NCI-H1930 (cell line): ENCODE data around the gene OR56A4.
"Not testable (repeated sequence)": the region's sequence is repeated elsewhere in the genome, so short reads cannot be mapped to it uniquely, and the experiment has no call there.

Experiments used
- DNase-seq, 2 experiments: peaks; one replicate each; lab custom pipeline; 2025; lab: John Stamatoyannopoulos, UW

The OR56A4 gene

DNA sequence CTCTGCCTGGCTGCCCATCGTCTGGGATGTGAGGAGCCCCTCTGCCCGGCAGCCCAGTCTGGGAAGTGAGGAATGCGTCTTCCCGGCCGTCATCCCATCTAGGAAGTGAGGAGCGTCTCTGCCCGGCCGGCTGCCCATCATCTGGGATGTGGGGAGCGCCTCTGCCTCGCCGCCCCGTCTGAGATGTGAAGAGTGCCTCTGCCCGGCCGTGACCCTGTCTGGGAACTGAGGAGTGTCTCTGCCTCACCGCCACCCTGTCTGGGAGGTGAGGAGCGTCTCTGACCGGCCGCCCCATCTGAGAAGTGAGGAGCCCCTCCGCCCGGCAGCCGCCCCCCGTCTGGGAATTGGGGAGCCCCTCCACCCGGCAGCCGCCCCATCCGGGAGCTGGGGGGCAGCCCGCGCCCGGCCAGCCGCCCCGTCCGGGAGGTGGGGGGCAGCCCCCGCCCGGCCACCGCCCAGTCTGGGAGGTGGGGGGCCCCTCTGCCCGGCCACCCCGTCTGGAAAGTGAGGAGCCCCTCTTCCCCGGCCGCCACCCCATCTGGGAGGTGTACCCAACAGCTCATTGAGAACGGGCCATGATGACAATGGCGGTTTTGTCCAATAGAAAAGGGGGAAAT is 45.9 kb downstream of the OR56A4 start:
- DNase-seq = not testable (repeated sequence)

DNA sequence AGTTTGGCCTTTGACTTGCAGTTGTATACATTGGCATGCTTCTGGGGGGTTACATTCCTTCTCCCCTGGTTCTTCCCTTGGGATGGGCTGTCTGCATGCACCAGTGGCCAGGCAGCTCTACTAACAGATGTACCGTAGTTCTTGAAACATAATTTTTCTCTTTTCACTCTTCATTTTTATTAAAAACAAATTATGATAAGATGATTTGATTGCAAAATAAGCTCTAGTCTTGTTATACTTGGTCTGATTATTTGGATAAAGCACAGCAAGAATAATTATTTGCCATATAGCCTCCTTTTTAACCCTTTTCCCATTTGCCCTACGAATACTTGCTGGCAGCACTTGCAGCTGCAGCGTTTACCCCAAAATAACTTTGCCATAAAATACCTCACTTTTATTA is 51.2 kb downstream of the OR56A4 start:
- no peak for DNase-seq
